ENCODE measurements around the gene E4F1. TPM values are rescaled to one million over a fixed set of nuclear protein-coding genes. Genes with fewer than 3 reads are reported as not detected.
A peak's percentile ranks its signal among the peaks of the same experiment; 100 is the strongest.

Gene E4F1
- total and polyA plus RNA-seq, 2 experiments from 2014 or later: 27.7 to 55.4 TPM

DNA sequence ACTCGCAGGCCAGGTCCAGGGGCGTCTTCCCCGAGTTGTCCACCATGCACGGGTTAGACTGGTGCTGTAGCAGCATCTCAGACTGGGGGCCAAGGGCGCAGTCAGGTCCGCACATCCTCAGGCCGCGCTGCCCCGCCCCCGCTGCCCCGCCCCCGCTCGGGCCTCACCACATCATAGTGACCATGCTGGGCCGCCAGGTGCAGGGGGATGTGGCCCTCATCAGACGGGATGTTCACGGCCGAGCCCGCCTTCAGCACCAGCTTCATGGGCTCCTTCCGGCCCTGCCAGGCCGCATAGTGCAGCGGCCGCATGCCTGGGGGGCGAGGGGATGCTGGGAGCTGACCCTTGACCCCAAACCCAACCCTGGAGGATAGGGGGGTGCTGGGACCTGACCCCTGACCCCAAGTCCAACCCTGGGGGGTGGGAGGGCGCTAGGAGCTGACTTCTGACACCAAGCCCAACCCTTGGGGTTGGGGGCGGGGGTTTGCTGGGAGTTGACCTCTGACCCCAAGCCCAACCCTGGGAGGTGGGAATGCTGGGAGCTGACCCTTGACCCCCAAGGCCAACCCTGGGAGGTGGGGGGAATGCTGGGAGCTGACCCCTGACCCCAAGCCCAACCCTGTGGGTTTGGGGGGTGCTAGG, 34.0 kb upstream of the E4F1 start:
- TF ChIP-seq, protein P1, sequence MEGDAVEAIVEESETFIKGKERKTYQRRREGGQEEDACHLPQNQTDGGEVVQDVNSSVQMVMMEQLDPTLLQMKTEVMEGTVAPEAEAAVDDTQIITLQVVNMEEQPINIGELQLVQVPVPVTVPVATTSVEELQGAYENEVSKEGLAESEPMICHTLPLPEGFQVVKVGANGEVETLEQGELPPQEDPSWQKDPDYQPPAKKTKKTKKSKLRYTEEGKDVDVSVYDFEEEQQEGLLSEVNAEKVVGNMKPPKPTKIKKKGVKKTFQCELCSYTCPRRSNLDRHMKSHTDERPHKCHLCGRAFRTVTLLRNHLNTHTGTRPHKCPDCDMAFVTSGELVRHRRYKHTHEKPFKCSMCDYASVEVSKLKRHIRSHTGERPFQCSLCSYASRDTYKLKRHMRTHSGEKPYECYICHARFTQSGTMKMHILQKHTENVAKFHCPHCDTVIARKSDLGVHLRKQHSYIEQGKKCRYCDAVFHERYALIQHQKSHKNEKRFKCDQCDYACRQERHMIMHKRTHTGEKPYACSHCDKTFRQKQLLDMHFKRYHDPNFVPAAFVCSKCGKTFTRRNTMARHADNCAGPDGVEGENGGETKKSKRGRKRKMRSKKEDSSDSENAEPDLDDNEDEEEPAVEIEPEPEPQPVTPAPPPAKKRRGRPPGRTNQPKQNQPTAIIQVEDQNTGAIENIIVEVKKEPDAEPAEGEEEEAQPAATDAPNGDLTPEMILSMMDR (IDR thresholded peaks at IDR 0.05; ENCODE audit: low read depth, low read length): no peak
- no peaks in the 10 kb centered on the region for H3K27me3 ChIP-seq
- no peaks in the 10 kb centered on the region for H3K4me1 ChIP-seq (ENCODE audit: low read depth)
- H3K4me3 ChIP-seq: no peak overlapping the region
- no peaks in the 10 kb centered on the region for H3K36me3 ChIP-seq
- DNase-seq (ENCODE audit: low read depth in 1 of 2, low spot score in 1 of 2): no peak
- no peak overlapping the region for H3K27ac ChIP-seq
- no peaks in the 10 kb centered on the region for H3K9me3 ChIP-seq (ENCODE audit: low read depth)

DNA sequence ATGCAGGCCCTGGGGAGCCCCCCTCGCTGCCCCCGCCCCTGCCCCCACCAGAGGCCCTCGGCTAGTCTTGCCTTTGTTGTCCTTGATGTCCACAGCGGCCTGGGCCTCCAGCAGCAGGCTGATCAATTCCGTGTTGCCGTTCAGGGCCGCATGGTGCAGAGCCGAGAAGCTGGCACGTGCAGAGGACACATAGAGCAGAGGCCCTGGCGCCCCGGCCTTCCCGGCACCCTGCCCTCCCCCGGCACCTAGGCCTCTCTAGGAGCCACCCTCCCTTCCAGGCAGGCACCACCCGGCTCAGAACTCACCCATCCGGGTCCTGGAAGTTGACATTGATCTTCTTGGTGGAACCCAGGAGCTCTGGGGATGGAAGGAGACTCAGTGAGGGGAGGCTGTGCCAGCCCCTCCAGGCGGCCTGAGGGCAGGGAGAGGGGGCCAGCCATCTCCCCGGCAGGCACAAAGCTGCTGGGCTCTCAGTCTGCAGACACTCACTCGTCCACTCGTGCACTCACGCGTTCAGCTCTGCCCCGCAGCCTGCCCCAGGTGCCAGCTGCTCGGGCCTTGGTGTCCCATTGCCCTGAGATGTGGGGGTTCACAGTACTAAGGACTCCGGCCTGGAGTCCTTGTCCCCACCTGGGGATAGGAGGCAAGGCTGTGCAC, 33.3 kb upstream of the E4F1 start:
- TF ChIP-seq, protein P1 (IDR thresholded peaks at IDR 0.05; ENCODE audit: low read depth, low read length): no peak
- H3K27me3 ChIP-seq: no peaks in the 10 kb centered on the region
- peaks cover 2% of the 10 kb centered on the region for H3K4me1 ChIP-seq (ENCODE audit: low read depth)
- DNase-seq (ENCODE audit: low read depth in 1 of 2, low spot score in 1 of 2): no peak
- no peaks in the 10 kb centered on the region for H3K9me3 ChIP-seq (ENCODE audit: low read depth)
- H3K4me3 ChIP-seq: no peak overlapping the region
- no peaks in the 10 kb centered on the region for H3K36me3 ChIP-seq
- no peak overlapping the region for H3K27ac ChIP-seq

DNA sequence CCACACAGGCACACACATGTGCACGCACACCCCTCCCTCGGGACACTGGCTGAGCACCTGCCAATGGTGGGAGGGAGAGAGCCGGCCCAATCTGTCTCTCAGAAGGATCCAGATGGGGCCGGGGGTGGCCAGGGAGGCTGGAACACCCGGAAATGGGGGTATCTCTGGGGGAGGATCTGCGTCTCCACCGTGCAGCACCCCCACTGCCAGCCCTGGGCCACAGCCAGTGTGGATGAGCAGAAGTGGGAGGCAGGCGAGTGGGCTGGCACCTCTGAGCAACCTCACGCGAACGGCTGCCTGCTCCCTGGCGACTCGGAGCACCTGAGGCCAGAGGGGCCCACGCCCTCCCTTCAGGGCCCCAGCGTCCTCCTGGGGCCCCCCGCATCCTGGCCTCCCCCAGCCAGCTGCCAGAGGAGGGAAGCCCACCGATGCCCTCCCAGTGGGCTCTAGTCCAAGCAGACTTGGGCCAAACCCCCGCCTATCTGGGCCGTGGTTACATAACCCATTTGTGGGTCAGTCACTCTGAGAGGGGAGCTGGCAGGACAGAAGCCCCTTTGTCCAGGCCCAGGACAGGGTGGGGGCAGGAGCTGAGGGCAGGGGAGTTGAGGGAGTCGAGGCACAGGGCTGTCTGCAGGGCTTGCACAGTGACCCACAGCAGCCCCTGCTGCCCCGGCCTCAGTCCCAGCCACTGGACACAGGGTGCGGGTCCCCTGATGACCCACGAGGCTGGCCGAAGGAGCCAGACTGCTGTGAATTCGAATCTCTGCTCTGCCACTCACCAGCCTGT, 32.5 kb upstream of the E4F1 start:
- no peak for DNase-seq (ENCODE audit: low read depth in 1 of 2, low spot score in 1 of 2)
- H3K27me3 ChIP-seq: no peaks in the 10 kb centered on the region
- H3K9me3 ChIP-seq (ENCODE audit: low read depth): no peaks in the 10 kb centered on the region
- no peak overlapping the region for H3K4me3 ChIP-seq
- TF ChIP-seq, protein P1 (IDR thresholded peaks at IDR 0.05; ENCODE audit: low read depth, low read length): no peak
- H3K4me1 ChIP-seq (ENCODE audit: low read depth): peaks cover 5% of the 10 kb centered on the region
- no peaks in the 10 kb centered on the region for H3K36me3 ChIP-seq
- H3K27ac ChIP-seq: no peak overlapping the region

DNA sequence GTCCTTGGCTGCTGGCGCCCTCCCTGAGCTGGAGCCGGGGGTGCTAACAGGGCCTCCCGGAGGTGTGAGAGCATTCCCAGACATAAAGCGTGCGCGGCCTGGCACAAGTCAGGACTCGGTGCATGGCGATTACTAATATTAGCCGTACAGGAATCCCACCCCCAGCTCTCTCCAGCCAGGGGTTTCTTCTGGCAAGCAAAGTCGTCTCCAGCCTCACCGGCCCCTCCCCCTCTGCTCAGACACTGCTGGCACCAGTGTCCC, 32.0 kb upstream of the E4F1 start:
- no peak overlapping the region for H3K4me3 ChIP-seq
- TF ChIP-seq, protein P1 (IDR thresholded peaks at IDR 0.05; ENCODE audit: low read depth, low read length): no peak
- H3K27ac ChIP-seq: no peak overlapping the region
- H3K27me3 ChIP-seq: no peaks in the 10 kb centered on the region
- H3K36me3 ChIP-seq: no peaks in the 10 kb centered on the region
- DNase-seq (ENCODE audit: low read depth in 1 of 2, low spot score in 1 of 2): no peak
- no peaks in the 10 kb centered on the region for H3K9me3 ChIP-seq (ENCODE audit: low read depth)
- H3K4me1 ChIP-seq (ENCODE audit: low read depth): peaks cover 5% of the 10 kb centered on the region

DNA sequence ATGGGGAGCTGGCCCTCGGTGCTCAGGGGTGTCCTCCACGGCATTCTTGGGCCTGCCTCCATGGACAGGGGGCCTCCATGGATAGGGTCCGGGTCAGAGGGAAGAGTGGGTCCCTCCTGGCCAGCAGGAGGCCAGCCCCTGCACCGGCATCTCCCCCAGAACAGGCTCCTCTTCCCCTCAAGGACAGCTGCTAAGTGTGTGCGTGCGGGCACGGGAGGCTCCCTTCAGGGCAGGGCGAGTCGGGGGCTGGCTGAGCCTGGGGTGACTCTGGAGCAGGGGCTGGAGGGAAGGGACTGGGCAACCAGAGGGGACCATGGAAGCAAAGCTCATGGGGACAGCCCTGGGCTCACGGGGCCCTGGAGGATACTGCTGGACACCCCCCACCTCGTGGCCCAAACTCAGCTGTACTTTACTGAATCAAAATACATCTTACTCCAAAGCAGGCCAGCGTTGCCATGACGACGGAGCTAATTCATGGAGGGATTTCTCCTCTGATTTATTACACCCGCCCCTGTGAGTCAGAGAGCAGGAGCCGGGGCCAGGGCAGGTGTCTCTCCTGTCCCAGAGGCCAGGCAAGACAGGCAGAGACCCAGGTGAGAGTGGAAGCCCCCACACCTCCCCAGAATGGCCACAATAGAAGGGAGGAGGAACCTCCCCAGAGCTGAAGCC, 29.1 kb upstream of the E4F1 start:
- Histone ChIP-seq H3K4me3 (no peak overlapping the region), H3K27me3 (peaks cover 21% of the 10 kb centered on the region)

More for the DNA sequence above, 29.1 kb upstream of the E4F1 start:
- peaks cover 5% of the 10 kb centered on the region for H3K4me1 ChIP-seq (ENCODE audit: low read depth)
- no peaks in the 10 kb centered on the region for H3K9me3 ChIP-seq (ENCODE audit: low read depth)
- TF ChIP-seq, protein P1 (IDR thresholded peaks at IDR 0.05; ENCODE audit: low read depth, low read length): no peak
- DNase-seq (ENCODE audit: low read depth in 1 of 2, low spot score in 1 of 2): peak in 1 of 2 donors; percentile 27
- no peaks in the 10 kb centered on the region for H3K36me3 ChIP-seq
- no peak overlapping the region for H3K27ac ChIP-seq

All from cardiac muscle cell (in vitro differentiated cells and primary cell).